MCF 10A (cell line): ENCODE results near the gene ARVCF. TPM values are rescaled to one million over a fixed set of nuclear protein-coding genes. Genes with fewer than 3 reads are reported as not detected.

Experiments
- BruUV-seq: library from RNA; stranded (reverse); fragments of 400-500 nt; replicated peaks from 2 replicates; lab custom pipeline; 2021; lab: Mats Ljungman, UMichigan
- CTCF ChIA-PET: fragments of 300-600 bp; sonication (Branson Sonifier 250); formaldehyde crosslinking; extraction: SDS; loops from one replicate; lab custom pipeline; 2021; ENCODE audit warnings: antibody characterized with exemption, inconsistent platforms; lab: Yijun Ruan, JAX
- POLR2A ChIA-PET: fragments of 300-600, 350-650 bp; sonication (Branson Sonifier 250); formaldehyde crosslinking; extraction: SDS; loops from one replicate; lab custom pipeline; 2020; ENCODE audit warnings: antibody characterized with exemption, inconsistent platforms; lab: Yijun Ruan, JAX
- DNase-seq: peaks from one replicate; pipeline ENCODE4 v3.0.0-alpha.2; 2018; ENCODE audit not compliant: unreplicated experiment
- H3K27ac Mint-ChIP-seq: one replicate; pipeline ENCODE4 v1.8.0; 2022; ENCODE audit warnings: mild to moderate bottlenecking, low read depth, mixed read lengths; ENCODE audit not compliant: unreplicated experiment
- H3K27me3 Mint-ChIP-seq: one replicate; pipeline ENCODE4 v1.8.0; 2022; ENCODE audit warnings: mixed read lengths; ENCODE audit not compliant: insufficient read depth, unreplicated experiment
- H3K36me3 Mint-ChIP-seq: one replicate; pipeline ENCODE4 v1.8.0; 2022; ENCODE audit warnings: mild to moderate bottlenecking, moderate library complexity, mixed read lengths; ENCODE audit not compliant: insufficient read depth, unreplicated experiment
- H3K4me1 Mint-ChIP-seq: one replicate; pipeline ENCODE4 v1.8.0; 2022; ENCODE audit warnings: mixed read lengths; ENCODE audit not compliant: insufficient read depth, unreplicated experiment
- H3K4me3 Mint-ChIP-seq: one replicate; pipeline ENCODE4 v1.8.0; 2022; ENCODE audit warnings: mild to moderate bottlenecking, moderate library complexity, mixed read lengths; ENCODE audit not compliant: unreplicated experiment
- H3K9me3 Mint-ChIP-seq: one replicate; pipeline ENCODE4 v1.8.0; 2022; ENCODE audit warnings: mixed read lengths; ENCODE audit not compliant: unreplicated experiment
- intact Hi-C: fragments of 100-400 bp; cut with micrococcal nuclease; formaldehyde crosslinking; loops from 2 replicates; pipeline ENCODE4 v1.14.1; 2022
- total RNA-seq: library from RNA; stranded (reverse); gene quantifications from 2 replicates; pipeline ENCODE4 v1.2.3, GENCODE V29; 2022
- TF ChIP-seq, protein P1 (sequence below): fragments of 200-600 bp; IDR thresholded peaks from one replicate; pipeline ENCODE4 v1.8.0; 2022; ENCODE audit warnings: antibody characterized with exemption, mild to moderate bottlenecking; ENCODE audit not compliant: unreplicated experiment

ARVCF gene
- total RNA-seq, 1 experiment from 2014 or later = 7.5 TPM

DNA sequence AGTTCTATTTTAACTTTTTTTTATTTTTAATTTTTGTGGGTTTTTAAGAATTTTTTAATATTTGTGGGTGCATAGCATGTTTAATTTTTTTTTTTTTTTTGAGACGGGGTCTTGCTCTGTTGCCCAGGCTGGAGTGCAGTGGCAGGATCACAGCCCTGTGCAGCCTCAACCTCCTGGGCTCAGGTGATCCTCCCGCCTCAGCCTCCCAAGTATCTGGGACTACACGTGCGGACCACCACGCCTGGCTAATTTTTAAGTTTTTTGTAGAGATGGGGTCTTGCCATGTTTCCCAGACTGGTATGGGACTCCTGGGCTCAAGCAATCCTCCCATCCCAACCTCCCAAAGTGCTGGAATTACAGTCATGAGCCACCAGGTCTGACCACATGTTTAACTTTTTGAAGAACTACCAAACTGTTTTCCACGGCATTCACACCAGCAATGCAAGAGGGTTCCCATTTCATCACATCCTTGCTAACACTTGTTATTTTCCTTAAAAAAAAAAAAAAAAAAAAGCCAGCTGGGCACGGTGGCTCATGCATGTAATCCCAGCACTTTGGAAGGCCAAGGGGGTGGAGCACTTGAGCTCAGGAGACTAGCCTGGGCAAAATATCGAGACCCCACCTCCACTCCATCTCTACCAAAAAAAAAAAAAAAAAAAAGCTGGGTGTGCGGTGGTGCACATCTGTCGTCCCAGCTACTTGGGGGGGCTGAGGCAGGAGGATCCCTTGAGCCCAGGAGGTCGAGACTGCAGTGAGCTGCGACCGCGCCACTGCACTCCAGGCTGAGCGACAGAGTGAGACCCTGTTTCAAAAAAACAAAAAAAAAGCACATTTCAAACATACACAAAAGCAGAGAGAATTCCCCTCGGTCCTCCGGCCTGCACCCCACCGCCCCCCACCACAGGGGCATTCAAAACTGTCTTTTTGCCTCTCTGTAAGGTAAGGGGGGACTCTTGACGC, 58.3 kb downstream of the ARVCF start:
- TF ChIP-seq, protein P1, sequence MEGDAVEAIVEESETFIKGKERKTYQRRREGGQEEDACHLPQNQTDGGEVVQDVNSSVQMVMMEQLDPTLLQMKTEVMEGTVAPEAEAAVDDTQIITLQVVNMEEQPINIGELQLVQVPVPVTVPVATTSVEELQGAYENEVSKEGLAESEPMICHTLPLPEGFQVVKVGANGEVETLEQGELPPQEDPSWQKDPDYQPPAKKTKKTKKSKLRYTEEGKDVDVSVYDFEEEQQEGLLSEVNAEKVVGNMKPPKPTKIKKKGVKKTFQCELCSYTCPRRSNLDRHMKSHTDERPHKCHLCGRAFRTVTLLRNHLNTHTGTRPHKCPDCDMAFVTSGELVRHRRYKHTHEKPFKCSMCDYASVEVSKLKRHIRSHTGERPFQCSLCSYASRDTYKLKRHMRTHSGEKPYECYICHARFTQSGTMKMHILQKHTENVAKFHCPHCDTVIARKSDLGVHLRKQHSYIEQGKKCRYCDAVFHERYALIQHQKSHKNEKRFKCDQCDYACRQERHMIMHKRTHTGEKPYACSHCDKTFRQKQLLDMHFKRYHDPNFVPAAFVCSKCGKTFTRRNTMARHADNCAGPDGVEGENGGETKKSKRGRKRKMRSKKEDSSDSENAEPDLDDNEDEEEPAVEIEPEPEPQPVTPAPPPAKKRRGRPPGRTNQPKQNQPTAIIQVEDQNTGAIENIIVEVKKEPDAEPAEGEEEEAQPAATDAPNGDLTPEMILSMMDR = no peak
- H3K27me3 Mint-ChIP-seq = no peaks in the 10 kb centered on the region
- H3K36me3 Mint-ChIP-seq = peaks cover 26% of the 10 kb centered on the region
- peaks cover 11% of the 10 kb centered on the region for H3K4me1 Mint-ChIP-seq
- POLR2A ChIA-PET = interaction anchor here (0.6 to 0.7 kb wide), 2 partner anchors 11 to 103 kb away, joined by 3 read pairs; no protein-coding TSS in a partner anchor
- intact Hi-C loops = no loop called here
- CTCF ChIA-PET = interaction anchor here (0.6 to 1.0 kb wide), 4 partner anchors 10 to 466 kb away, joined by 3 read pairs; no protein-coding TSS in a partner anchor
- no peak overlapping the region for H3K4me3 Mint-ChIP-seq
- no peak for DNase-seq
- no peaks in the 10 kb centered on the region for H3K9me3 Mint-ChIP-seq
- no peak overlapping the region for H3K27ac Mint-ChIP-seq
- BruUV-seq = no TSS peak

- Mint-ChIP-seq H3K27me3 (no peaks in the 10 kb centered on the region), H3K27ac (no peak overlapping the region), H3K4me3 (no peak overlapping the region), H3K4me1 (peaks cover 7% of the 10 kb centered on the region), H3K36me3 (peaks cover 20% of the 10 kb centered on the region), H3K9me3 (no peaks in the 10 kb centered on the region)
- no TSS peak for BruUV-seq
- no peak for DNase-seq
- TF ChIP-seq, protein P1 = no peak
- ChIA-PET CTCF (interaction anchor here (1.0 kb wide), 1 partner anchor 9 kb away, joined by 3 read pairs; no protein-coding TSS in a partner anchor), POLR2A (interaction anchor here (0.6 kb wide), 1 partner anchor 102 kb away, joined by 3 read pairs; no protein-coding TSS in a partner anchor)
- intact Hi-C loops = no loop called here
These were observed 59.2 kb downstream of the ARVCF start for GRCh38 chr22:19957445-19957844.

- peaks cover 22% of the 10 kb centered on the region for H3K36me3 Mint-ChIP-seq
- TF ChIP-seq, protein P1 = no peak
- no peaks in the 10 kb centered on the region for H3K27me3 Mint-ChIP-seq
- ChIA-PET POLR2A (interaction anchor here (0.6 to 0.8 kb wide), 3 partner anchors 22 to 174 kb away, joined by 3 to 5 read pairs (median 5); no protein-coding TSS in a partner anchor), CTCF (interaction anchor here (0.6 kb wide), 1 partner anchor 15 kb away, joined by 3 read pairs; no protein-coding TSS in a partner anchor)
- no peak overlapping the region for H3K4me3 Mint-ChIP-seq
- intact Hi-C loops = no loop called here
- no peak overlapping the region for H3K27ac Mint-ChIP-seq
- no peak for DNase-seq
- H3K9me3 Mint-ChIP-seq = no peaks in the 10 kb centered on the region
- peaks cover 7% of the 10 kb centered on the region for H3K4me1 Mint-ChIP-seq
- BruUV-seq = no TSS peak
These were observed 61.1 kb downstream of the ARVCF start for GRCh38 chr22:19955241-19956128.
